Measurements from ENCODE around the gene PLXDC1. TPM values are rescaled to one million over a fixed set of nuclear protein-coding genes. Genes with fewer than 3 reads are reported as not detected.

The PLXDC1 gene
- total and polyA plus RNA-seq, 12 donors = 1.3 to 5.6 (median 3.9) TPM

DNA sequence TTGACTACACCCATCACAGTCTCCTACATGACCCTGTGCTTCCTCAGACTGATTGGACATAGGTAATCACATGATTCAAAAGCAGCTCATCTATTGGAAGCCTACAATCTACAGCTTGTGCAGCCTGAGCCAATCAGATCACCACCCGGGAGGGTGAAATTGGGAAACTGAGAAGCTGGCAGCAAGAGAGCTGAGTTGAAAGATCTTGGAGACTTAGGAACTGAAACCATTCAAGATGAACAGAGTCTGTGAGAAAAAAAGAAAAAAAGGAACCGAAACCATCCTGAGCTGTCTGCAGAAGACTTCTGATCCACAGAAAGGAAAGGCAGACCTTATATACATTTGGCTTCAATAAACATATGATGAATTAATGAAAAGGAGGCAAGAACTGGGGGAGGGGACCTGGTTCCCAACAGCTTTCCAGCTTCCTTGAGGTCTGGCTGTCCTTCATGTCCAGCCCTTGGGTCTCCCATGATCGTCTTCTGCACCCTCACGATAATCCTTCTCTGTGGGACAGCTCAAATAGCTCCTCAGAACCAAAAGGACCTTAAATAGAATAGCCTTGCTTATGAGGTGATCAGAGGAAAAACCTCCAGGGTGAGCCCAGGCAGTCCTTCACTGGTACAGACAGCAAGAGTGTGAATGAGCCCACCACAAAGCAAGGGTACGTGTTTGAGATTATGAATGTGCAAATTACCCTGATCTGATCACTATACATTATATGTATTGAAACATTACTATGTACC lies 32.6 kb downstream of the PLXDC1 start:
- DNase-seq = peak in 2 of 7 donors; percentile 25 to 46
- no peaks in the 10 kb centered on the region for H3K9me3 ChIP-seq (replicated peaks in 1 of 3)
- no peaks in the 10 kb centered on the region for H3K36me3 ChIP-seq (replicated peaks in 1 of 2)
- WGBS, 4 donors = 71 to 83% (median 79%) methylated on average over 5 of the region's 5 CpGs
- intact Hi-C loops (cut with DNase I) = no loop called here
- H3K27me3 ChIP-seq = no peaks in the 10 kb centered on the region
- TF ChIP-seq, protein P1, sequence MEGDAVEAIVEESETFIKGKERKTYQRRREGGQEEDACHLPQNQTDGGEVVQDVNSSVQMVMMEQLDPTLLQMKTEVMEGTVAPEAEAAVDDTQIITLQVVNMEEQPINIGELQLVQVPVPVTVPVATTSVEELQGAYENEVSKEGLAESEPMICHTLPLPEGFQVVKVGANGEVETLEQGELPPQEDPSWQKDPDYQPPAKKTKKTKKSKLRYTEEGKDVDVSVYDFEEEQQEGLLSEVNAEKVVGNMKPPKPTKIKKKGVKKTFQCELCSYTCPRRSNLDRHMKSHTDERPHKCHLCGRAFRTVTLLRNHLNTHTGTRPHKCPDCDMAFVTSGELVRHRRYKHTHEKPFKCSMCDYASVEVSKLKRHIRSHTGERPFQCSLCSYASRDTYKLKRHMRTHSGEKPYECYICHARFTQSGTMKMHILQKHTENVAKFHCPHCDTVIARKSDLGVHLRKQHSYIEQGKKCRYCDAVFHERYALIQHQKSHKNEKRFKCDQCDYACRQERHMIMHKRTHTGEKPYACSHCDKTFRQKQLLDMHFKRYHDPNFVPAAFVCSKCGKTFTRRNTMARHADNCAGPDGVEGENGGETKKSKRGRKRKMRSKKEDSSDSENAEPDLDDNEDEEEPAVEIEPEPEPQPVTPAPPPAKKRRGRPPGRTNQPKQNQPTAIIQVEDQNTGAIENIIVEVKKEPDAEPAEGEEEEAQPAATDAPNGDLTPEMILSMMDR (IDR thresholded peaks at IDR 0.05) = no peak
- no peak for TF ChIP-seq POLR2A (IDR thresholded peaks at IDR 0.05)
- H3K4me1 ChIP-seq (replicated peaks in 1 of 2) = no peaks in the 10 kb centered on the region
- no peak overlapping the region for H3K4me3 ChIP-seq
- H3K27ac ChIP-seq = no peak overlapping the region

- intact Hi-C loops (cut with DNase I) = no loop called here
- TF ChIP-seq POLR2A (IDR thresholded peaks at IDR 0.05) = no peak
- TF ChIP-seq, protein P1 (IDR thresholded peaks at IDR 0.05) = no peak
- no peaks in the 10 kb centered on the region for H3K9me3 ChIP-seq (replicated peaks in 1 of 3)
- H3K27me3 ChIP-seq = no peaks in the 10 kb centered on the region
- no peaks in the 10 kb centered on the region for H3K4me1 ChIP-seq (replicated peaks in 1 of 2)
- no peak for DNase-seq
- no peak overlapping the region for H3K27ac ChIP-seq
- H3K36me3 ChIP-seq (replicated peaks in 1 of 2) = no peaks in the 10 kb centered on the region
- no peak overlapping the region for H3K4me3 ChIP-seq
- WGBS, 4 donors = 45 to 96% (median 70%) methylated on average over 1 to 3 of the region's 3 CpGs
Measured at GRCh38 chr17:39116224-39116623, 35.2 kb downstream of the PLXDC1 start.

DNA sequence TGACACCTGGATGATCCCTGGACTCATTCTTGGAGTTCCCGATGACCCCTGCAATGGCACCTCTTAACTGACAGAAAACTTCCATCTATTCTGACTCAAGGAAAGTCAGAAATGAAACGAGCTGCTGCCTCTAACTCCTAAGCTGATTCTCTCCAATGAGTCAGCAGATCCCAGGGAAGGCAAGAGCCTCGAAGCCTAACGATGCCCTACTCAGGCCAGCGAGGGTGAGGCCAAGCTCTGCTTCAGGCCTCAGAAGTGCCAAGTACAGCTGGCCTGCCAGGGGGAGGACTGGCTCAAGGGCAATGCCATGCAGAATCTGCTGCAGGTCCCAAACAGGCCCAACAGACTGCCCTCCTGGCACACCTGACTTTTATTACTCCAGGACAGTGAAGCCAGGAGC lies 36.3 kb downstream of the PLXDC1 start:
- Histone ChIP-seq H3K27me3 (no peaks in the 10 kb centered on the region), H3K4me1 (replicated peaks in 1 of 2) (no peaks in the 10 kb centered on the region), H3K4me3 (no peak overlapping the region), H3K9me3 (replicated peaks in 1 of 3) (no peaks in the 10 kb centered on the region), H3K27ac (no peak overlapping the region), H3K36me3 (replicated peaks in 1 of 2) (no peaks in the 10 kb centered on the region)
- intact Hi-C loops (cut with DNase I) = no loop called here
- TF ChIP-seq, protein P1 (IDR thresholded peaks at IDR 0.05) = no peak
- no peak for TF ChIP-seq POLR2A (IDR thresholded peaks at IDR 0.05)
- WGBS, 4 donors = 56 to 73% (median 62%) methylated on average over 4 to 5 of the region's 5 CpGs
- DNase-seq = no peak

GRCh38 chr17:39114723-39115122 lies 36.7 kb downstream of the PLXDC1 start:
- WGBS, 4 donors = 87 to 91% (median 89%) methylated on average over 14 of the region's 14 CpGs; no CpG with 5 or more reads in 1 of the 4 donors
- Histone ChIP-seq H3K36me3 (replicated peaks in 1 of 2) (no peaks in the 10 kb centered on the region), H3K27me3 (no peaks in the 10 kb centered on the region), H3K27ac (no peak overlapping the region), H3K9me3 (replicated peaks in 1 of 3) (no peaks in the 10 kb centered on the region), H3K4me3 (no peak overlapping the region), H3K4me1 (replicated peaks in 1 of 2) (no peaks in the 10 kb centered on the region)
- TF ChIP-seq, protein P1 (IDR thresholded peaks at IDR 0.05) = no peak
- no peak for TF ChIP-seq POLR2A (IDR thresholded peaks at IDR 0.05)
- intact Hi-C loops (cut with DNase I) = no loop called here
- DNase-seq = no peak

All from adrenal gland (tissue), 12 donors.